ENCODE measurements around the gene SLC5A5.
A peak's percentile ranks its signal among the peaks of the same experiment; 100 is the strongest.
"Not testable (repeated sequence)": the region's sequence is repeated elsewhere in the genome, so short reads cannot be mapped to it uniquely, and the experiment has no call there.

The SLC5A5 gene

DNA sequence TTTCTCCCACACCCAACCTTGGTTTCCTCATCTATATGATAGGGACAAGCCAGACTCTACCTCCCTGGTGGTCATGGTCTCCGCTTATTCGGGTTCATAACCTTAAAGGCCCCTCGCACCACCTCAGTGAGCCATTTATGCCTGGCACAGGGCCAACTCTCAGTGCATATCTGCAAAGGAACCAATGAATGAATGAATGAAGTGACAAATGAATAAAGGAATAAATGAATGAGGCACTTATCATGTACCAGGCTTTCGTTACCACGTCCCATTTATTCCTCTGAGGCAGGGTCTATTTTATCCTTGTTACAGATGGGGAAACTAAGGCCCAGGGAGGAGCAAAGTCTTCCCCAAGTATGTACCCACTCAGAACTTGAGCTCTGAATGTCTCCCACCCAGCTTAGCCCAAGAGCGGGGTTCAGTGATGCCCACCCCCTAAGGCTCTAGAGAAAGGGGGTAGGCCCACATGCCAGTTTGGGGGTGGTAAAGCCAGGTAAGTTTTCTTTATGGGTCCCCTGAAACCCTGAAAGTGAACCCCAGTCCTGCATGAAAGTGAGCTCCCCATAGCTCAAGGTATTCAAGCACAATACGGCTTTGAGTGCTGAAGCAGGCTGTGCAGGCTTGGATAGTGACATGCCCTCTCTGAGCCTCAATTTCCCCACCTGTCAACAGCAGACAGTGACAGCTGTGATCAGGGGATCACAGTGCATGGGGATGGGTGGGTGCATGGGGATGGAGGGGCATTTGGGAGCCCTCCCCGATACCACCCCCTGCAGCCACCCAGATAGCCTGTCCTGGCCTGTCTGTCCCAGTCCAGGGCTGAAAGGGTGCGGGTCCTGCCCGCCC lies 490 bp upstream of the SLC5A5 start:
- no peak for DNase-seq (ENCODE audit: low spot score)

DNA sequence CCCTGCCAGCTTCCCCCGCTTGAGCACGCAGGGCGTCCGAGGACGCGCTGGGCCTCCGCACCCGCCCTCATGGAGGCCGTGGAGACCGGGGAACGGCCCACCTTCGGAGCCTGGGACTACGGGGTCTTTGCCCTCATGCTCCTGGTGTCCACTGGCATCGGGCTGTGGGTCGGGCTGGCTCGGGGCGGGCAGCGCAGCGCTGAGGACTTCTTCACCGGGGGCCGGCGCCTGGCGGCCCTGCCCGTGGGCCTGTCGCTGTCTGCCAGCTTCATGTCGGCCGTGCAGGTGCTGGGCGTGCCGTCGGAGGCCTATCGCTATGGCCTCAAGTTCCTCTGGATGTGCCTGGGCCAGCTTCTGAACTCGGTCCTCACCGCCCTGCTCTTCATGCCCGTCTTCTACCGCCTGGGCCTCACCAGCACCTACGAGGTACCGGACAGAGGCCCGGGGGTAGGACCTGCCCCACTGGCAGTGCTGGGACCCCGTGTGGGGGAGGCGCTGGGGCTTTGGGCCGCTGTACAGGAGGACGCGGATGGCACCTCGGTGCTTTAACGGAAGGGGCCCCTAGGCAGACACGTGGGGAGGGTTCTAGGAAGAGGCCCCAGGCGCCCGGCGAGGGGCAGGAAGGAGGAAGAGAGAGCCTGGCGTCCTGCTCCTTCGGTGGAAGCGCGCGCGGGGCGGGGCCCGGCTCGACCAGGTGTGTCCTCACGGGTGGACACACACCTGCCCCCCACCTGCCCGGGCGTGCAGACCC lies 681 bp downstream of the SLC5A5 start:
- no peak for DNase-seq (ENCODE audit: low spot score)

DNA sequence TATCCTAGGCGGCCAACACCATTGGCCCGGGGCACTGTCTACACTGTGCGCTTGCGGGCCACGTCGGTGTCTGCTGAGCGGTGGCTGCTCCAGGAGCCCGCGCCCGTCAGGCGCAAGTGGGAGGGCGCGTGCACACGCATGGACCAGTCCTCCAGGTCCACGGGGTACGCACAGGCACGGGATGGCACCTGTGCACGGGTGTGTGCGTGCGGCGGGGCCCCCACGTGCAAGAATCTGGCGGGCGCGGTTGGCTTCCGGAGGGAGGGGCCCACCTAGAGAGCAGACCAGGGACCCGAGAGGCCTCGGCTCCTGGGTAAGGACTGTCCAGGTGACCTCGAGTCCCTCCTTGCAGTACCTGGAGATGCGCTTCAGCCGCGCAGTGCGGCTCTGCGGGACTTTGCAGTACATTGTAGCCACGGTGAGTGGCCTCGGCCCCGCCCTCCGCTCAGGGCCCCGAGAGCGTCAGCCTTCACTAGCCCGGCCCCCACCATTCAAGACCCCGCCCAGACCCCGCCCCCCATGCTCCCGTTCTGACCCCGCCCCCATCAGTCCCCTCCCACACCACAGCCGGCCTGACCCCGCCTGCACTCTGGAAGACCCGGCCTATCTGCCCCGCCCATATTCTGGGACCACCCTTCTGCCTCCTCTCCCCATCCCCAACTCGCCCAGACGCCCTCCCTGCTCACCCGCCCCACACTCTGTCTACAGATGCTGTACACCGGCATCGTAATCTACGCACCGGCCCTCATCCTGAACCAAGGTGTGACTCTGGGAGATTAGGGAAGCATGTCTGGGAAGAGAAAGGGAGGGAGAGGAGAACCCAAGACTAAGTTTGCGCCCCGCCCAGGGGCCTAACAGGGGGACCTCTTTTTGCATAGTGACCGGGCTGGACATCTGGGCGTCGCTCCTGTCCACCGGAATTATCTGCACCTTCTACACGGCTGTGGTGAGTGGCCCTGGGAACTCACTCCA lies 2.3 kb downstream of the SLC5A5 start:
- DNase-seq (ENCODE audit: low spot score): peak; percentile 64

DNA sequence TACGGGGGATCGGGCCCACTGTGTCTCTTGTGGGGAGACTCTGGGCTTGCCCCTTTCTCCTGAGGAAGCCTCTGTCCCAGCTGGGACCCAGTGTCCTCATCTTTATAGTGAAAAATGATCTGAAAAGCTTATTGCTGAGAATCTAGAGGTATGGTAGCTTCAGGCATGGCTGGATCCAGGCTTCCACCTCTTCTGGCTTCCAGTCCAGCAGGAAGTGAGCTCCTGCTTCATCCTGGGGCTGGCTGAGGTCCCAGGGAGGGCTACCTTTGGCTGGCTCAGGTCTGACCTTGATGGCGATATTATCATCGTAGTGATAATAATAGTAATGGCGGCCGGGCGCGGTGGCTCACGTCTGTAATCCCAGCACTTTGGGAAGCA lies 3.0 kb downstream of the SLC5A5 start:
- DNase-seq (ENCODE audit: low spot score): no peak

DNA sequence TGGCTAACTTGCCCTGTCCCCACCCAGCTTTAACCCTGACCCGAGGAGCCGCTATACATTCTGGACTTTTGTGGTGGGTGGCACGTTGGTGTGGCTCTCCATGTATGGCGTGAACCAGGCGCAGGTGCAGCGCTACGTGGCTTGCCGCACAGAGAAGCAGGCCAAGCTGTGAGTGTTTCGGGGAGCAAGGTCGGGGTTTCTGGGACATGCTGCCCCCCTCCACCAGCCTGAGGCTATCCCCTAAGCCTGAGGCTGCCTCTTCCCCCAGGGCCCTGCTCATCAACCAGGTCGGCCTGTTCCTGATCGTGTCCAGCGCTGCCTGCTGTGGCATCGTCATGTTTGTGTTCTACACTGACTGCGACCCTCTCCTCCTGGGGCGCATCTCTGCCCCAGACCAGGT lies 6.0 kb downstream of the SLC5A5 start:
- no peak for DNase-seq (ENCODE audit: low spot score)

DNA sequence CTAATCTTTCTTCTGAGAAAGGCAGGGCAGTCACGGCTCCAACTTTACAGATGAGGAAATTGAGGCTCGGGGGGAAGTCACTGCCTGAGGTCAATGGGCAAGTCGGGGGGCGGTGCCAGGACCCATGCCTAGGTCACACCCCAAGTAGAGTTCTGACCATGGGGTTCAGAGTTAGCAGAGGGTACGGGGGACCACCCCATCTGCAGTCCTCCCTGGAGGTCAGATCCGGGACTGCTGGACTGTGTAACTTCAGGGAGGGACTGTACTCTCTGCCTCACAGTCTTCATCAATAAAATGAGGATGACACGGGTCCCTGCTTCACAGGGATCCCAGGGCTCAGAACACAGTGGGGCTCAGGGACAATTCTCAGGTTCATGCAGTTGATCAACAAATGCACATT lies 7.7 kb downstream of the SLC5A5 start:
- no peak for DNase-seq (ENCODE audit: low spot score)

DNA sequence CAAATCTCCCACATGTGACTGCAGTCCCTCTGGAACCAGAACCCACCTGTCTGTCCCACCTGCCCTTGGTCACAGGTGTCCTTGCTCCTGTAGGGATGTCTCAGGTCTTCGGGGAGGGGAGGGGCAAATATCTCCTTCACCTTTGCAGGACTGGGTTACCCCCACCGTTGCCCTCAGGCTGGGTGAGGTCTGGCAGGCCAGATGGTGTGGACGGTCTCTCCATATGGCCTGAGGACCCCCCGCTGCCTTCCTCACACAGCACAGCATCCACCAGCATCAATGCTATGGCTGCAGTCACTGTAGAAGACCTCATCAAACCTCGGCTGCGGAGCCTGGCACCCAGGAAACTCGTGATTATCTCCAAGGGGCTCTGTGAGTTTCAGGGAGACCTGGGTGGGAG lies 10.0 kb downstream of the SLC5A5 start:
- peak; percentile 79 for DNase-seq (ENCODE audit: low spot score)

DNA sequence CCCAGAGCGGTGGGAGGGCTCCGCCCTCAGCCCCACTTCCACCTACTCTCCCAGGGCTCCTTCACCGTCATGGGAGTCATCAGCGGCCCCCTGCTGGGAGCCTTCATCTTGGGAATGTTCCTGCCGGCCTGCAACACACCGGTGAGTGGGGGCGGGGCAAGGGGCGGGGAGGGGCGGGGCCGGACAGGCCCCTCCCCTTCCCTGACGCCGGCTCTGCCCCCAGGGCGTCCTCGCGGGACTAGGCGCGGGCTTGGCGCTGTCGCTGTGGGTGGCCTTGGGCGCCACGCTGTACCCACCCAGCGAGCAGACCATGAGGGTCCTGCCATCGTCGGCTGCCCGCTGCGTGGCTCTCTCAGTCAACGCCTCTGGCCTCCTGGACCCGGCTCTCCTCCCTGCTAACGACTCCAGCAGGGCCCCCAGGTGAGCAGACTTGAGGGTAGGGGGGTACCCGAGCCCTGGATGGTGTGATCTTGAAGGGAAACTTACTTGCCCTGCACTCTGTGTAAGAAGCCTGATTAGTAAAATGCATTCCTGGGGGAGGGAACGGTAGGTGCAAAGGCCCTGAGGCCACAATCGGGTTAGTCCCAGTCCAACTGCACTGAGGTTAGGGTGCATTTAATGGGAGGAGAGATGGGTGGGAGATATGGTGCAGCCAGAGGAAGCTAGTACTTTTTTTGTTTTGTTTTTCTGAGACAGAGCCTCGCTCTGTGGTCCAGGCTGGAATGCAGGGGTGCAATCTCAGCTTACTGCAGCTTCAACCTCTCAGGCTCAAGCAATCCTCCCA lies 12.1 kb downstream of the SLC5A5 start:
- DNase-seq (ENCODE audit: low spot score): no peak

DNA sequence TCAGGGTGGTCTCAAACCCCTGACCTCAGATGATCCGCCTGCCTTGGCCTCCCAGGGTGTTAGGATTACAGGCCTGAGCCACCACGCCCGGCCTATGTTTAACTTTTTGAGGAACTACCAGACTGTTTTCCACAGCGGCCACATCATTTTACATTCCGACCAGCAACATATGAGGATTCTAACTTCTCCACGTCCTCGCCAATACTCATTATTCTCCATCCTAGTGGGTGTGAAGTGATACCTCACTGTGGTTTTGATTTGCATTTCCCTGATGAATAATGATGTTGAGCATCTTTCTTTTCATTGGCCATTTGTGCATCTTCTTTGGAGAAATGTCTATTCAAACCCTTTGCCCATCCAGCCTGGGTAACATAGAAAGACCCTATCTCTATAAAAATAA lies 14.8 kb downstream of the SLC5A5 start:
- no peak for DNase-seq (ENCODE audit: low spot score)

DNA sequence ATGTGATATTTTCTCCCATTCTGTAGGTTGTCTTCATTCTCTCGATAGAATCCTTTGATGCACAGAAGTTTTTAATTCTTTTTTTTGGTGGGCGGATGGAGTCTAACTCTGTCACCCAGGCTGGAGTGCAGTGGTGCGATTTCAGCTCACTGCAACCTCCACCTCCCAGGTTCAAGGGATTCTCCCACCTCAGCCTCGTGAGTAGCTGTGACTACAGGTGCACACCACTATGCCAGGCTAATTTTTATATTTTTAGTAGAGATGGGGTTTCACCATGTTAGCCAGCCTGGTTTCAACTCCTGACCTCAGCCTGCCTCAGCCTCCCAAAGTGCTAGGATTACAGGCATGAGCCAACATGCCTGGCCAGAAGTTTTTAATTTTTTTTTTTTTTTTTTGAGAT lies 15.5 kb downstream of the SLC5A5 start:
- DNase-seq (ENCODE audit: low spot score): not testable (repeated sequence)

DNA sequence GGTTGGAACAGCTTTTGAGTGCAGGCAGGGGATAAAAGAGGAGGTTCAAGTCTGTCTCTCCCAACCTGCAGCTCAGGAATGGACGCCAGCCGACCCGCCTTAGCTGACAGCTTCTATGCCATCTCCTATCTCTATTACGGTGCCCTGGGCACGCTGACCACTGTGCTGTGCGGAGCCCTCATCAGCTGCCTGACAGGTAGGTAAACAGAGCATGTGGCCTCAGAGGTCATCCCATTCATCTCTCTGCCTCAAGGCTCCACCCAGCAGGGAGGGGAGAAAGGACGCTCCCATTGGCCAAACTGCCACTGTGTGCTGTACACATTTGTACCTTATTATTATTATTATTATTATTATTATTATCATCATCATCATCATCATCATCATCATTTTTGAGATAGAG lies 16.5 kb downstream of the SLC5A5 start:
- no peak for DNase-seq (ENCODE audit: low spot score)

DNA sequence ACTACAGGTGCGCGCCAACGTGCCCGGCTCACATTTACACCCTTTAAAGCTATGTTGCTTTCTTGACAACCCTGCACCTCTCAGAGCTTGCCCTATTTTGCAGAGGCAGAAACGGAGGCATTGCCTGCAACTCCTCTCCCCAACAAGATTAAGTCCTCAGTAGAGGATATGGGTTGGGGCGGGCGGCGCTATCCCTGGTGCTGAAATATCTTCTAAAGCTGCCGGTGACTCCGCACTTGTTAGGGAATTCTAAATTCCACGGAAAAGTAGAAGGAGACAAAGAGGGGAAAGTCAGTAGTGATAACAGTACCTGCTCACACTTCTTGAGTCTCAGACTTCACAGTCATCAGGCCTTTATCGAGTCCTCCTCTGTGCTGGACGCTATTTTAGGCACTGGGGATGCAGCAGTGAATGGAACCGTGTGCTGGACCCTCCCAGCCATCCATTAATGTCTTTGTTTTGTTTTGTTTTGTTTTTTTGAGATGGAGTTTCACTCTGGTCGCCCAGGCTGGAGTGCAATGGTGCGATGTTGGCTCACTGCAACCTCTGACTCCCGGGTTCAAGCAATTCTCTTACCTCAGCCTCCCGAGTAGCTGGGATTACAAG lies 18.0 kb downstream of the SLC5A5 start:
- no peak for DNase-seq (ENCODE audit: low spot score)

DNA sequence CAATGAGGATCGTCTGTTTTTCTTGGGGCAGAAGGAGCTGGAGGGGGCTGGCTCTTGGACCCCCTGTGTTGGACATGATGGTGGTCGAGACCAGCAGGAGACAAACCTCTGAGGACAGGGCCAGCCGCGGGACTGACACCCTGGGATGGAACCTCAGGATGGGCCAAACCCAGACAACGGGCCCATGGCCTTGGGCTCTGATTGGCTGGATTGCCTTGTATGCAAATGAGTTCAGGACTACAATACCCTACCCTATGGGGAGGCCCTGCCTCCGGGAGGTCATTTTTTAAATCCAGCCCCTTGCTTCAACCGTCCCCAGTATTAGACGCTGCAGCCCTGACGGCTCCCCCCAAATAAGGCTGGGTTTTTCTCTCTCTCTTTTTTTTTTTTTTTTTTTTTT lies 22.0 kb downstream of the SLC5A5 start:
- DNase-seq (ENCODE audit: low spot score): no peak

DNA sequence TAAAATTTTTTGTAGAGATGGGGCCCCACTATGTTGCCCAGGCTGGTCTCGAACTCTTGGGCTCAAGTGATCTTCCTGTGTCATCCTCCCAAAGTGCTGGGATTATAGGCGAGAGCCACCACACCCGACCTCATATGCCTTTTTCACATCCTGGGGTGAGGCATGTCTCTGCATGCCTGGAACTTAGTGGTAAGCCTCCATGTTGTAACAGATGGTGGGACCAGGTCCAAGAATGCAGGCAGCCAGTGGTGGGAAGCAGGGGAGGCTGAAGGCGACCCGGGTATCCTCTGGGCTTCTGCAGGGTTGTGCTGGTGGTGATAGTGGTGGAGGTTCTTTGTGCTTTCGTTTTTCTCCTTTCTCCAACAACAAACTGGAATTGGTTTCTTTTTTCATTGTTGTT lies 31.0 kb downstream of the SLC5A5 start:
- no peak for DNase-seq (ENCODE audit: low spot score)

DNA sequence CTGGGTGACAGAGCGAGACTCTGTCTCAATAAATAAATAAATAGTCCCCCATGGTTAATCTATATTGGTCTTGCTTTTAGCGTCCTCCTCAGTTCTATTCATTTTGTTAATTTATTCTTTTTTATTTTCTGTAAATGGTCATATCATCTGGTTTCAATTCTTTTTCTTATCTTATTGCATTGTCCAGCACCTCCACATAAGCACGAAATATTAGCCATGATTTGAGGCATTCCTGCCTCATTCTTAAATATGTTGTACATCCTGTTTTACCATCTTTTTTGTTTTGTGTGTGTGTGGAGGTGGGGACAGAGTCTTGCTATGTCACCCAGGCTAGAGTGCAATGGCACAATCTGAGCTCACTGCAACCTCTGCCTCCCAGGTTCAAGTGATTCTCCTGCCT lies 36.5 kb downstream of the SLC5A5 start:
- no peak for DNase-seq (ENCODE audit: low spot score)

DNA sequence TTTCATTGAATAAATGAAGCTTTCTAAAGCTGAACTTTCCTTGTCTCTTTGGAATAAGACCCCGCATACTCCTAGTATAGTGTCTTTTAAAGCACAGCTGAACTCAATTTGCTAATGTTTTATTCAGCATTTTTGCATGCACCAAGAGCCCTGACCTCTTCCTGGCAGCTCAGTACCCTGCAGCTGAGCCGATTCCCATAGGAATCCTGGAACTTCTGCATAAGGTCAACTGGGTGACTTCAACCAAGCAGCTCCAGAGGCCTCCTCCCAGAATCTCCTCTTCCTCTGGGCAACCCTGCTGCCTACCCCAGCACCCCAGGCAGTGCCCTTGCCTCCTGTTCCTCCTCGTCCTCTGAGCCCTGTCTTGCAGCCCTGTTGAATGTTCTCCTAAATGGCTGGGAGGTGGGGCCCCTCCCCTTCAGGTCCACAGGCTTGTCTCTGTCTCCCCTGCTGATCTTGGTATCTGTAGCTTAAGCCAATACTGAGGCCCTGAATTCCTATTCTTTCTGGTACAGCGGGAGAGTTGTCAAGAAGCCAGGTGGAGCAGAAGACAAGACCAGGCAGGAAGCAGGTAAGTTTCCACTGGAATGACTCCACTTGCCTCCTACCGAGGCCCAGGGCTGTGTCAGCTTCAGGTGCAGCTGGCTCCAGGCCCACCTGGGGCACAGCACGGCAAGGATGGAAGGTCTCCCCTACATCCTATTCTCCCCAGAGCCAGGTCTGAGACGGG lies 37.4 kb downstream of the SLC5A5 start:
- DNase-seq (ENCODE audit: low spot score): peak; percentile 61

DNA sequence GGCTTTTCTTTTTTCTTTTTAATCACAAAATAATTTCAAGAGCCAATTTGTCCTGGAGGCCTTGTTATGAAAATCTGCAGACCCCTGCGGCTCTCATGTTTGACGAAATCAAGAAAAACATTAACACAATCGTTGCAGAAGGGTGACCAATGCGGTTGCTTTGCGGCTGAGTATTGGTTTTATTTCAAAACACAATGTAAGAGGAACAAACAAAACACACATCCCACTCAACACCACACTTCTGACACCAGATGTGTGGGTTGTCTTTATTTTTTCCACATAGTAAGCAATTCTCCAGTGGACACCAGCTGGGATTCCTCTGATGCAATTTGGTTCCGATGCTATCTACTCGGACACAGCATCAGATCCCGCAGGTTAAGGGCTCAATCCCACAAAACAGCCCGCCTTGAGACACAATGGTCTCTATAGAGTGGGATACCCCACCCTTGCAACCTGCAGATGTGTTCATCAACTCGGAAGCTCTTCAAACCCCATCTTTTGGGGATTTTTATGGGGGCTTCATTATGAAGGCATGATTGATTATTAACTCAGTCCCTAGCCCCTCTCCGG lies 39.1 kb downstream of the SLC5A5 start:
- DNase-seq (ENCODE audit: low spot score): no peak

DNA sequence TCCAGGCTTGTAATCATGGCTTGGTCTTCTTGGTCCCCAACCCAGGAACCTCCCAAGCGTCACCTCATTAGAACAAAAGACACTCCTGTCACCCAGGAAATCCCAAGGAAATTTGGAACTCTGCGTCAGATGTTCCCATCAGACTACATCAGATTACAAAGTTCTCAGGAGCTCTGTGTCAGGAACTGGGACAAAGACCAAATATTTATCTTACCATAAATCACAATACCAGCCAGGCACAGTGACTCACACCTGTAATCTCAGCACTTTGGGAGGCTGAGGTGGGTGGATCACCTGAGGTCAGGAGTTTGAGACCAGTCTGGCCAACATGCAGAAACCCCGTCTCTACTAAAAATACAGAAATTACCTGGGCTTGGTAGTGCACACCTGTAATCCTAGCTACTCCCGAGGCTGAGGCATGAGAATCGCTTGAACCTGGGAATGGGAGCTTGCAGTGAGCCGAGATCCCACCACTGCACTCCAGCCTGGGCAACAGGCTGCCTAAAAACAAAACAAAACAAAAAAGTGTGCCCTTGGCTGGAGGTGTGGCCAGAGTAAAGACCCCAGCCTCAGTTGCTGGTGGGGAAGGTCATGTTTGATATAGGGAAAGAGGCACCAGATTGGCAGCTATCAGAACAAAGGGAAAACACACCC lies 44.3 kb downstream of the SLC5A5 start:
- no peak for DNase-seq (ENCODE audit: low spot score)

DNA sequence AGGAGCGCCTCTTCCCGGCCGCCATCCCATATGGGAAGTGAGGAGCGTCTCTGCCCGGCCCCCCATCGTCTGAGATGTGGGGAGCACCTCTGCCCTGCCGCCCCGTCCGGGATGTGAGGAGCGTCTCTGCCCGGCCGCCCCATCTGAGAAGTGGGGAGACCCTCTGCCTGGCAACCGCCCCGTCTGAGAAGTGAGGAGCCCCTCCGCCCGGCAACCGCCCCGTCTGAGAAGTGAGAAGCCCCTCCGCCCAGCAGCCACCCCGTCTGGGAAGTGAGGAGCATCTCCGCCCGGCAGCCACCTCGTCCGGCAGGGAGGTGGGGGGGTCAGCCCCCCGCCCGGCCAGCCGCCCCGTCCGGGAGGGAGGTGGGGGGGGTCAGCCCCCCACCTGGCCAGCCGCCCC lies 46.4 kb downstream of the SLC5A5 start:
- not testable (repeated sequence) for DNase-seq (ENCODE audit: low spot score)

DNA sequence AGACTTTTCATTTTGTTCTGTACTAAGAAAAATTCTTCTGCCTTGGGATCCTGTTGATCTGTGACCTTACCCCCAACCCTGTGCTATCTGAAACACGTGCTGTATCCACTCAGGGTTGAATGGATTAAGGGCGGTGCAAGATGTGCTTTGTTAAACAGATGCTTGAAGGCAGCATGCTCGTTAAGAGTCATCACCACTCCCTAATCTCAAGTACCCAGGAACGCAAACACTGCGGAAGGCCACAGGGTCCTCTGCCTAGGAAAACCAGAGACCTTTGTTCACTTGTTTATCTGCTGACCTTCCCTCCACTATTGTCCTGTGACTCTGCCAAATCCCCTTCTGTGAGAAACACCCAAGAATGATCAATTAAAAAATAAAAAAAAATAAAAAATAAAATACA lies 47.4 kb downstream of the SLC5A5 start:
- not testable (repeated sequence) for DNase-seq (ENCODE audit: low spot score)

All from cerebellar cortex (tissue), 1 donor.